H1 (cell line): ENCODE results near the gene FOXP2. TPM values are rescaled to one million over a fixed set of nuclear protein-coding genes. Genes with fewer than 3 reads are reported as not detected.

Source experiments
- CTCF ChIA-PET: fragments of 300-600 bp; sonication (Branson Sonifier 250); formaldehyde crosslinking; loops from one replicate; lab custom pipeline; 2021; ENCODE audit not compliant: partially characterized antibody; lab: Charles Lee
- POLR2A ChIA-PET: fragments of 300-600 bp; sonication (Branson Sonifier 250); formaldehyde crosslinking; loops from one replicate; lab custom pipeline; 2021; ENCODE audit warnings: inconsistent platforms; ENCODE audit not compliant: partially characterized antibody; lab: Charles Lee
- DNase-seq, 2 experiments: peaks; one replicate each; pipeline versions ENCODE4 v3.0.0 to v3.0.0-alpha.2; 2010 to 2022; ENCODE audit warnings: low spot score in 2 of 2, low read depth in 1 of 2, mixed read lengths in 1 of 2
- FAIRE-seq: peaks from 2 replicates; lab custom pipeline; 2011; peaks lifted over from hg19 to GRCh38; lab: Jason Lieb, UNC
- H2AFZ ChIP-seq: 2 replicates; pipeline ENCODE4 v1.8.1; 2012; ENCODE audit warnings: low read length, inconsistent platforms
- H2AK5ac ChIP-seq: 2 replicates; pipeline ENCODE4 v1.6.1; 2013; ENCODE audit warnings: low read depth, low read length
- H2BK120ac ChIP-seq: replicated peaks from 2 replicates; pipeline ENCODE3; 2013; ENCODE audit warnings: low read depth, low read length, inconsistent platforms
- H2BK12ac ChIP-seq: 2 replicates; pipeline ENCODE4 v1.6.1; 2013; ENCODE audit warnings: low read depth, low read length
- H2BK15ac ChIP-seq: 2 replicates; pipeline ENCODE4 v1.6.1; 2013; ENCODE audit warnings: low read length
- H2BK20ac ChIP-seq: 2 replicates; pipeline ENCODE4 v1.6.1; 2013; ENCODE audit warnings: low read length
- H2BK5ac ChIP-seq: 2 replicates; pipeline ENCODE4 v1.6.1; 2013; ENCODE audit warnings: low read depth, low read length
- H3K14ac ChIP-seq: 2 replicates; pipeline ENCODE4 v1.6.1; 2013; ENCODE audit warnings: inconsistent platforms; ENCODE audit not compliant: insufficient read length
- H3K18ac ChIP-seq: 2 replicates; pipeline ENCODE4 v1.6.1; 2013; ENCODE audit warnings: low read length; ENCODE audit errors: extremely low read depth
- H3K23ac ChIP-seq: 2 replicates; pipeline ENCODE4 v1.6.1; 2013; ENCODE audit warnings: inconsistent platforms; ENCODE audit not compliant: insufficient read length
- H3K23me2 ChIP-seq: 2 replicates; pipeline ENCODE4 v1.6.1; 2013; ENCODE audit warnings: low read depth, low read length
- H3K27ac ChIP-seq: 2 replicates; pipeline ENCODE4 v1.6.1; 2011; ENCODE audit warnings: low read depth, low read length, inconsistent platforms
- H3K27me3 ChIP-seq, 4 experiments: replicated peaks in 1 of 4; 1 replicate in 1 of 4; 2 replicates in 3 of 4; pipeline versions ENCODE4 v1.6.1 to v1.8.1; 2011 to 2013; ENCODE audit warnings: low read length in 3 of 4, mild to moderate bottlenecking in 3 of 4, inconsistent platforms in 2 of 4, mixed read lengths in 2 of 4, moderate library complexity in 1 of 4; ENCODE audit not compliant: control insufficient read depth in 3 of 4, insufficient read depth in 3 of 4; ENCODE audit errors: extremely low read depth in 1 of 4
- H3K36me3 ChIP-seq, 4 experiments: 2 replicates each; pipeline versions ENCODE4 v1.6.1 to v1.8.1; 2011 to 2013; ENCODE audit warnings: mild to moderate bottlenecking in 4 of 4, low read length in 3 of 4, moderate library complexity in 2 of 4, control low read depth in 1 of 4, inconsistent platforms in 1 of 4; ENCODE audit not compliant: insufficient read depth in 4 of 4, control insufficient read depth in 2 of 4
- H3K4ac ChIP-seq: replicated peaks from 2 replicates; pipeline ENCODE3; 2013; ENCODE audit warnings: low read length, low read depth, mixed read lengths, inconsistent platforms; ENCODE audit not compliant: insufficient read length
- H3K4me1 ChIP-seq, 4 experiments: replicated peaks in 1 of 4; 1 replicate in 1 of 4; 2 replicates in 3 of 4; pipeline versions ENCODE4 v1.6.1 to v1.8.1; 2011 to 2013; ENCODE audit warnings: low read length in 3 of 4, inconsistent platforms in 2 of 4, mixed read lengths in 1 of 4; ENCODE audit not compliant: insufficient read depth in 4 of 4, control insufficient read depth in 3 of 4
- H3K4me2 ChIP-seq, 2 experiments: 2 replicates each; pipeline versions ENCODE4 v1.6.1 to v1.8.1; 2011 to 2013; ENCODE audit warnings: low read depth in 2 of 2, low read length in 2 of 2, control low read depth in 1 of 2, inconsistent platforms in 1 of 2, mild to moderate bottlenecking in 1 of 2; ENCODE audit not compliant: insufficient read depth in 1 of 2
- H3K4me3 ChIP-seq, 4 experiments: fragments of 200-600, 300-600 bp in 1 of 4; sonication (generic), shearing (Covaris generic), sonication (Bioruptor Twin) in 1 of 4; 2 replicates each; pipeline versions ENCODE4 v1.5.1 to v1.8.1; 2011 to 2016; ENCODE audit warnings: low read length in 4 of 4, low read depth in 3 of 4, control low read depth in 2 of 4, inconsistent platforms in 2 of 4, mild to moderate bottlenecking in 2 of 4, mixed read lengths in 1 of 4, moderate library complexity in 1 of 4; ENCODE audit not compliant: insufficient read depth in 2 of 4; ENCODE audit errors: extremely low read depth in 1 of 4
- H3K56ac ChIP-seq: replicated peaks from 2 replicates; pipeline ENCODE3; 2013; ENCODE audit warnings: low read depth, mild to moderate bottlenecking, mixed read lengths, low read length, inconsistent platforms; ENCODE audit not compliant: insufficient read length
- H3K79me1 ChIP-seq: 2 replicates; pipeline ENCODE4 v1.6.1; 2013; ENCODE audit warnings: low read depth, low read length, control low read depth
- H3K79me2 ChIP-seq, 2 experiments: 2 replicates each; pipeline versions ENCODE4 v1.6.1 to v1.8.1; 2012 to 2013; ENCODE audit warnings: low read length in 2 of 2, mild to moderate bottlenecking in 2 of 2, inconsistent platforms in 1 of 2; ENCODE audit not compliant: insufficient read depth in 2 of 2, control insufficient read depth in 1 of 2
- H3K9ac ChIP-seq, 4 experiments: replicated peaks in 1 of 4; 1 replicate in 1 of 4; 2 replicates in 3 of 4; pipeline versions ENCODE4 v1.6.1 to v1.8.1; 2011 to 2013; ENCODE audit warnings: low read depth in 3 of 4, low read length in 3 of 4, control low read depth in 2 of 4, mild to moderate bottlenecking in 2 of 4, moderate library complexity in 2 of 4, inconsistent platforms in 1 of 4; ENCODE audit errors: extremely low read depth in 1 of 4
- H3K9me3 ChIP-seq, 2 experiments: 2 replicates each; pipeline versions ENCODE4 v1.6.1 to v1.8.1; 2012 to 2013; ENCODE audit warnings: mild to moderate bottlenecking in 2 of 2, moderate library complexity in 2 of 2, control low read depth in 1 of 2, inconsistent platforms in 1 of 2, low read depth in 1 of 2, low read length in 1 of 2, mixed read lengths in 1 of 2; ENCODE audit not compliant: insufficient read depth in 2 of 2
- H4K20me1 ChIP-seq, 2 experiments: replicated peaks in 1 of 2; 2 replicates each; pipeline versions ENCODE3 to v1.8.1; 2011 to 2013; ENCODE audit warnings: inconsistent platforms in 2 of 2, low read length in 2 of 2, mild to moderate bottlenecking in 1 of 2; ENCODE audit not compliant: insufficient read depth in 2 of 2, control insufficient read depth in 1 of 2
- H4K5ac ChIP-seq: 2 replicates; pipeline ENCODE4 v1.6.1; 2013; ENCODE audit warnings: low read length, low read depth, mixed read lengths, inconsistent platforms; ENCODE audit not compliant: insufficient read length
- H4K8ac ChIP-seq: 2 replicates; pipeline ENCODE4 v1.8.0; 2013; ENCODE audit warnings: mild to moderate bottlenecking, moderate library complexity, low read length, inconsistent platforms; ENCODE audit not compliant: insufficient read depth; ENCODE audit errors: extremely low read depth
- H4K91ac ChIP-seq: replicated peaks from 2 replicates; pipeline ENCODE3; 2013; ENCODE audit warnings: low read length, mixed read lengths, inconsistent platforms; ENCODE audit not compliant: insufficient read length
- CHD2 ChIP-seq: IDR thresholded peaks from 2 replicates; pipeline ENCODE4 v1.6.1; 2012; ENCODE audit warnings: low read length, improper control_type of control experiment
- EZH2 ChIP-seq: fragments of 200-600 bp; sonication (generic); IDR thresholded peaks from 2 replicates; pipeline ENCODE4 v1.7.1; 2012; ENCODE audit warnings: low read depth, mild to moderate bottlenecking, moderate library complexity, low read length, inconsistent platforms; ENCODE audit not compliant: severe bottlenecking
- PHF8 ChIP-seq: fragments of 200-600 bp; sonication (generic); conservative IDR thresholded peaks from 2 replicates; pipeline ENCODE4 v1.7.1; 2012; ENCODE audit warnings: low read depth, mild to moderate bottlenecking, inconsistent platforms, low read length, moderate library complexity
- SP4 ChIP-seq: IDR thresholded peaks from 2 replicates; pipeline ENCODE4 v1.6.1; 2012; ENCODE audit warnings: low read length, inconsistent platforms
- ZNF274 ChIP-seq: IDR thresholded peaks from 2 replicates; pipeline ENCODE4 v1.7.0; 2012; ENCODE audit warnings: low read length, borderline replicate concordance; ENCODE audit errors: extremely low read depth
- polyA plus RNA-seq, 7 experiments: library from polyadenylated mRNA; depleted of rRNA in 3 of 7; stranded (reverse) in 5 of 7; unstranded in 2 of 7; fragments of >200 nt in 5 of 7; fragments of 200-250 nt in 2 of 7; gene quantifications; 1 replicate in 5 of 7; 2 replicates in 1 of 7; 4 replicates in 1 of 7; pipeline versions ENCODE4 v1.2.1 to v1.2.3, GENCODE V29; 2011 to 2013; ENCODE audit warnings: missing spikeins in 2 of 7, mixed read lengths in 2 of 7
- total RNA-seq: library from RNA; stranded (reverse); fragmentation: NEBNext Ultra II Directional; extraction: Animal tissue kit (Norgen Biotek cat#: 25700); gene quantifications from 2 replicates; pipeline ENCODE4 v1.2.1, GENCODE V29; 2021
- TF ChIP-seq, protein P1 (sequence below): IDR thresholded peaks from 2 replicates; pipeline ENCODE4 v1.6.1; 2011; ENCODE audit warnings: low read depth, mild to moderate bottlenecking, low read length; ENCODE audit not compliant: insufficient read depth

Gene FOXP2
- total and polyA plus RNA-seq, 2 of the 8 experiments (the other 6 are each of a cell fraction or from before 2014, with no cell fraction given), result 0.09 to 0.43 TPM

GRCh38 chr7:114589436-114589835, 174.8 kb downstream of the FOXP2 start:
- no peak overlapping the region for H2AK5ac ChIP-seq
- POLR2A ChIA-PET, result no interaction called here
- no peaks in the 10 kb centered on the region for H3K9me3 ChIP-seq
- no peak overlapping the region for H4K91ac ChIP-seq
- no peak overlapping the region for H3K18ac ChIP-seq
- H3K9ac ChIP-seq, result no peak overlapping the region
- H3K4ac ChIP-seq, result no peak overlapping the region
- DNase-seq (no peak), FAIRE-seq (no peak)
- no peak overlapping the region for H3K27ac ChIP-seq
- H3K23me2 ChIP-seq, result no peaks in the 10 kb centered on the region
- H3K36me3 ChIP-seq, result no peaks in the 10 kb centered on the region
- H2BK15ac ChIP-seq, result no peak overlapping the region
- no peak overlapping the region for H3K4me3 ChIP-seq
- H2BK120ac ChIP-seq, result no peak overlapping the region
- H3K27me3 ChIP-seq, result no peaks in the 10 kb centered on the region
- no peaks in the 10 kb centered on the region for H3K79me2 ChIP-seq
- H2BK20ac ChIP-seq, result no peak overlapping the region
- no peaks in the 10 kb centered on the region for H3K4me1 ChIP-seq
- H3K56ac ChIP-seq, result no peak overlapping the region
- no peak overlapping the region for H4K5ac ChIP-seq
- H3K79me1 ChIP-seq, result no peaks in the 10 kb centered on the region
- H3K4me2 ChIP-seq, result no peak overlapping the region
- CTCF ChIA-PET, result no interaction called here
- H2BK12ac ChIP-seq, result no peak overlapping the region
- H2BK5ac ChIP-seq, result no peak overlapping the region
- no peak overlapping the region for H3K14ac ChIP-seq
- no peak overlapping the region for H3K23ac ChIP-seq
- no peak overlapping the region for H2AFZ ChIP-seq
- no peak overlapping the region for H4K8ac ChIP-seq
- H4K20me1 ChIP-seq, result no peaks in the 10 kb centered on the region
- TF ChIP-seq, protein P1, sequence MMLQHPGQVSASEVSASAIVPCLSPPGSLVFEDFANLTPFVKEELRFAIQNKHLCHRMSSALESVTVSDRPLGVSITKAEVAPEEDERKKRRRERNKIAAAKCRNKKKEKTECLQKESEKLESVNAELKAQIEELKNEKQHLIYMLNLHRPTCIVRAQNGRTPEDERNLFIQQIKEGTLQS, result no peak
- TF ChIP-seq EZH2 (no peak), ZNF274 (no peak), SP4 (no peak), PHF8 (no peak), CHD2 (no peak)
